ENCODE measurements around the gene JADE2. TPM values are rescaled to one million over a fixed set of nuclear protein-coding genes. Genes with fewer than 3 reads are reported as not detected.

Gene JADE2
- polyA plus RNA-seq, 3 donors = 2.1 to 10.2 (median 3.1) TPM

GRCh38 chr5:134563221-134563620 is 37.8 kb downstream of the JADE2 start:
- peak overlapping the region in 1 of 7 donors; percentile 25 for H3K27ac Mint-ChIP-seq
- H2AFZ ChIP-seq (ENCODE audit: insufficient read depth, low read depth, low read length, poor library complexity, severe bottlenecking) = no peak overlapping the region
- H3K27me3 ChIP-seq (ENCODE audit: control insufficient read depth in 2 of 2, insufficient read depth in 2 of 2, low read length in 2 of 2) = no peaks in the 10 kb centered on the region
- H3K9ac ChIP-seq (ENCODE audit: insufficient read depth, low read length, poor library complexity, severe bottlenecking) = no peak overlapping the region
- peaks cover 53 to 88% of the 10 kb centered on the region in 2 donors for H3K36me3 ChIP-seq (replicated peaks in 1 of 2; ENCODE audit: control insufficient read depth in 1 of 2, insufficient read depth in 2 of 2, low read length in 2 of 2)
- no peak overlapping the region for H3K4me3 Mint-ChIP-seq
- H3K79me2 ChIP-seq (ENCODE audit: insufficient read depth, low read length) = no peaks in the 10 kb centered on the region
- peaks cover 63 to 65% of the 10 kb centered on the region in 2 donors for H3K36me3 Mint-ChIP-seq
- intact Hi-C loops (cut with micrococcal nuclease) = no loop called here
- WGBS (ENCODE audit: insufficient coverage) = 95% methylated on average over 4 of the region's 7 CpGs
- peaks cover 7% of the 10 kb centered on the region for H4K20me1 ChIP-seq (ENCODE audit: insufficient read depth, low read length)
- peaks cover 9% of the 10 kb centered on the region for H3K4me1 Mint-ChIP-seq
- H3K9me3 ChIP-seq (replicated peaks in 1 of 2; ENCODE audit: control insufficient read depth in 1 of 2, insufficient read depth in 1 of 2, low read length in 2 of 2) = no peaks in the 10 kb centered on the region
- no peak for DNase-seq
- no peak for TF ChIP-seq CTCF (IDR thresholded peaks at IDR 0.05)
- H3K4me2 ChIP-seq (replicated peaks; ENCODE audit: extremely low read depth, low read length, poor library complexity, severe bottlenecking) = no peak overlapping the region
- peaks cover 10 to 11% of the 10 kb centered on the region in 2 donors for H3K4me1 ChIP-seq (ENCODE audit: control insufficient read depth in 1 of 2, insufficient read depth in 2 of 2, low read length in 2 of 2)
- H3K9me3 Mint-ChIP-seq = no peaks in the 10 kb centered on the region
- H3K27ac ChIP-seq (ENCODE audit: low read depth in 1 of 2, low read length in 2 of 2) = no peak overlapping the region
- peaks cover 0 to 2% (median 0%) of the 10 kb centered on the region in 3 donors for H3K27me3 Mint-ChIP-seq (ENCODE audit: low read depth in 3 of 3)
- H3K4me3 ChIP-seq (replicated peaks in 1 of 3; ENCODE audit: low read depth in 2 of 3, low read length in 3 of 3) = no peak overlapping the region

- H3K4me2 ChIP-seq (replicated peaks; ENCODE audit: extremely low read depth, low read length, poor library complexity, severe bottlenecking) = no peak overlapping the region
- peaks cover 17 to 19% of the 10 kb centered on the region in 2 donors for H3K4me1 ChIP-seq (ENCODE audit: control insufficient read depth in 1 of 2, insufficient read depth in 2 of 2, low read length in 2 of 2)
- no peak overlapping the region for H2AFZ ChIP-seq (ENCODE audit: insufficient read depth, low read depth, low read length, poor library complexity, severe bottlenecking)
- H3K9me3 Mint-ChIP-seq = no peaks in the 10 kb centered on the region
- no peaks in the 10 kb centered on the region for H3K27me3 ChIP-seq (ENCODE audit: control insufficient read depth in 2 of 2, insufficient read depth in 2 of 2, low read length in 2 of 2)
- H3K4me3 Mint-ChIP-seq = no peak overlapping the region
- intact Hi-C loops (cut with micrococcal nuclease) = no loop called here
- peaks cover 51 to 85% of the 10 kb centered on the region in 2 donors for H3K36me3 ChIP-seq (replicated peaks in 1 of 2; ENCODE audit: control insufficient read depth in 1 of 2, insufficient read depth in 2 of 2, low read length in 2 of 2)
- H3K9ac ChIP-seq (ENCODE audit: insufficient read depth, low read length, poor library complexity, severe bottlenecking) = no peak overlapping the region
- H3K4me3 ChIP-seq (replicated peaks in 1 of 3; ENCODE audit: low read depth in 2 of 3, low read length in 3 of 3) = no peak overlapping the region
- H3K27me3 Mint-ChIP-seq (ENCODE audit: low read depth in 3 of 3) = peaks cover 0 to 2% (median 0%) of the 10 kb centered on the region in 3 donors
- WGBS (ENCODE audit: insufficient coverage) = no CpG with 5 or more reads among the region's 5 CpGs
- H3K27ac Mint-ChIP-seq = peak overlapping the region in 2 of 7 donors; percentile 13 to 42
- H3K4me1 Mint-ChIP-seq = peaks cover 17% of the 10 kb centered on the region
- TF ChIP-seq CTCF (IDR thresholded peaks at IDR 0.05) = no peak
- DNase-seq = no peak
- H4K20me1 ChIP-seq (ENCODE audit: insufficient read depth, low read length) = peaks cover 6% of the 10 kb centered on the region
- H3K36me3 Mint-ChIP-seq = peaks cover 63 to 65% of the 10 kb centered on the region in 2 donors
- no peaks in the 10 kb centered on the region for H3K9me3 ChIP-seq (replicated peaks in 1 of 2; ENCODE audit: control insufficient read depth in 1 of 2, insufficient read depth in 1 of 2, low read length in 2 of 2)
- H3K27ac ChIP-seq (ENCODE audit: low read depth in 1 of 2, low read length in 2 of 2) = no peak overlapping the region
- no peaks in the 10 kb centered on the region for H3K79me2 ChIP-seq (ENCODE audit: insufficient read depth, low read length)
These were observed 38.5 kb downstream of the JADE2 start for GRCh38 chr5:134563962-134564361.
